Measurements from ENCODE around the gene ATF4.

DNA sequence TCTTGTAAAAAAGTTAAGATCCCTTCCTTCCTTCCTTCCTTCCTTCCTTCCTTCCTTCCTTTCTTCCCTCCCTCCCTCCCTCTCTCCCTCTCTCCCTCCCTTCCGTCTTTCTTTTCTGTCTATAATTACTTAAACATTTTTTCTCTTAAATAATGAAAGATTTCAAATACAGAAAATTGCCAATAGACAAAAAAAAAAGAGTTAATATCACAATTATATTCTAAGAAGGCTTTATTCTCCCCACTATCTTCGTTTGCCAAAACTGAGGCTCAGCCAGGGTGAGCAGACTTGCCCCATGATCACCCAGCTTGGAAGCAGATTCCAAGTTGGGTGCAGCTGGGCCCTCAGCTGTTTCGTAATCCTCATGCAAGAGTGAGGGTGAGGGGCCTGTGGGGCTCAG lies 49.9 kb downstream of the ATF4 start:
- no peak for TF ChIP-seq POLR2A (IDR thresholded peaks at IDR 0.05)
- TF ChIP-seq, protein P1, sequence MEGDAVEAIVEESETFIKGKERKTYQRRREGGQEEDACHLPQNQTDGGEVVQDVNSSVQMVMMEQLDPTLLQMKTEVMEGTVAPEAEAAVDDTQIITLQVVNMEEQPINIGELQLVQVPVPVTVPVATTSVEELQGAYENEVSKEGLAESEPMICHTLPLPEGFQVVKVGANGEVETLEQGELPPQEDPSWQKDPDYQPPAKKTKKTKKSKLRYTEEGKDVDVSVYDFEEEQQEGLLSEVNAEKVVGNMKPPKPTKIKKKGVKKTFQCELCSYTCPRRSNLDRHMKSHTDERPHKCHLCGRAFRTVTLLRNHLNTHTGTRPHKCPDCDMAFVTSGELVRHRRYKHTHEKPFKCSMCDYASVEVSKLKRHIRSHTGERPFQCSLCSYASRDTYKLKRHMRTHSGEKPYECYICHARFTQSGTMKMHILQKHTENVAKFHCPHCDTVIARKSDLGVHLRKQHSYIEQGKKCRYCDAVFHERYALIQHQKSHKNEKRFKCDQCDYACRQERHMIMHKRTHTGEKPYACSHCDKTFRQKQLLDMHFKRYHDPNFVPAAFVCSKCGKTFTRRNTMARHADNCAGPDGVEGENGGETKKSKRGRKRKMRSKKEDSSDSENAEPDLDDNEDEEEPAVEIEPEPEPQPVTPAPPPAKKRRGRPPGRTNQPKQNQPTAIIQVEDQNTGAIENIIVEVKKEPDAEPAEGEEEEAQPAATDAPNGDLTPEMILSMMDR (IDR thresholded peaks at IDR 0.05) = no peak

Data from testis (tissue), 2 donors.